GM18511 (cell line): ENCODE data around the gene NFE2L1.

Experiments used
- ATAC-seq: cut with Tn5 transposase; IDR thresholded peaks from one replicate; pipeline ENCODE4 v1.9.1; 2021; ENCODE audit warnings: mild to moderate bottlenecking, moderate library complexity; ENCODE audit not compliant: unreplicated experiment

Gene NFE2L1

DNA sequence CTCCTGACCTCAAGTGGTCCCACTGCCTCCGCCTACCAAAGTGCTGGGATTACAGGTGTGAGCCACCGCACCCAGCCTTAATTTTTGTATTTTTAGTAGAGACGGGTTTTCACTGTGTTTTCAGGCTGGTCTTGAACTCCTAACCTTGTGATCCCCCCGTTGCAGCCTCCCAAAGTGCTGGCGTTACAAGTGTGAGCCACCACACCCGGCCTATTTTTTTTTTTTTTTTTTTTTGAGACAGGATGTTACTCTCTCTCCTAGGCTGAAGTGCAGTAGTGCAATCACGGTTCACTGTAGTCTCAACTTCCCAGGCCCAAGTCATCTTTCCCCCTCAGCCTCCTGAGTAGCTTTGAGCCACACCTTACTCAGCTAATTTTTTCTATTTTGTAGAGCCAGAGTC lies 56.3 kb downstream of the NFE2L1 start:
- no peak for ATAC-seq

DNA sequence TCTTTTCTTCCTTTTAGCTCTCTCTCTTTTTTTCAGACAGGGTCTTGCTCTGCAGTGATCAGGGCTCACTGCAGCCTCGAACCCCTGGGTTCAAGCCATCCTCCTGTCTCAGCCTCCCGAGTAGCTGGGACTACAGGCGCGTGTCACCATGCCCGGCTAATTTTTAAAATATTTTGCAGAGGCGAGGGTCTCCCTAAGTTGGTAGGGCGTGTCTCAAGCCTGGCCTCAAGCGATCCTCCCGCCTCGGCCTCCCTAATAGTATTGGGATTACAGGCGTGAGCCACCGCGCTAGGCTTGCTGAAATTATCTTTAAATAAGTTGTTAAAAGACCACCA lies 58.6 kb downstream of the NFE2L1 start:
- no peak for ATAC-seq

DNA sequence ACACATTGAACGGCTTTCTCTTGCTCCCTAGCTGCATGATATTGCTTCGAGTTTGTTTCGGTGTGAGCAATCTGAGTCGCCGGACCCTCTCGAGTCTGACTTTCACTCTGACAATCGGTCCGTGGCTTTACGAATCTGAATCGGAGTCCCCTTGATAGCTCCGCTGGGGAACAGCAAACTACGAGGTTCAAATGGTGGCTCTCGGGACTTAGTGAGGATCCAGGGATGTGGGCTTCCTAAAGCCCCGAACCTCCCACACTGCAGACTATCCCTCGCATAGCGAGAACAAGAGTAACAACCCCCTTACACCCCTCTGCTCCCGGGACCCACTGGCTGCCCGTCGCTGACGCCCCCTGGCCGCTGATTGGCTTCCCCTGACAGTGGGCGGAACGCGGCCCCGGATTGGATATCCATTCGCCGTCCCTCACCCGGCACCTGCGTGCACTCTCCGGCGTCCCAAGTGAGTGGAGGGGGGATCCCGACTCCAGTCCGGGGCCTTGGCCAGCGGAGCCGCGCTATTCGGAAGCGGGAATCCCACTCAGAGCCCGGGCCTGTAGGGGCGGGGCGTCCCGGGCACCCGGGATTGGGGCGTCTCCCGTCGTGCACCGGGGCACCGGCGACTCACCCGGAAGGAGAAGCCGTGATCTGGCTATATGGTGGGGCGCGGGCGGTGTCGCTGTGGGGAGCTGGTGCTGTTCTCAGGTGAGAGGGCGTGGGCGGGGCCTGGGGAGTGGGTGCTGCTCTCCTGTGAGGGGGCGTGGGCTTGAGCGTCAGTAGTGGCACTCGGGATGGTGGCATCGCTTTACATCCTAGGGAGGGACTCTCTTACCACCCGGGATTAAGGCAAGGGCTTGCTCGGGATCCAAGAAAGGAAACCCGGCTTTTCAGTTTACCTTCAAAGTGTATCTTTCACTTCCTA lies 59.2 kb downstream of the NFE2L1 start, which contains the start of gene SNX11:
Gene SNX11 (plus strand): TSS at position 630 of the 919 bp plus-strand sequence. CDS start 4,278 bp downstream, outside the sequence.
- ATAC-seq, result peak; percentile 85

DNA sequence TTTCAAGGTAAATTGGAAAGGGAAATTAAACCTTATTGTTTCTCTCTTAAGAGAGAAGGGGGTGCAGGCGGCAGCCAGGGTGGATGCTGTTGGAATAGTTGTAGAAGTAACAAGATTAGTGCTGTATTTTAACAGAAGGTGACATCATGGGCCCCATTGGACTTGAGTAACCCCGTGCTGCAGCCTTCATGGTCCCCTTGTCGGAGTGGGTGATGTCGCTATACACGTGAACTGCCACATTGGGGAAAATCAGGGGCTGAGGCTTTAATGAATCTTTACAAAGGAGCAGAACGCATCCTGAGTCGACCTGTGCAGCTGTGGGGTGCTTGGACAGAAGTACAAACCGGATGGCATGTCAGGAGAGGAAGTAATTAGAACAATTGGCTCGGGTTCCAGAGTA lies 62.6 kb downstream of the NFE2L1 start:
- ATAC-seq, result no peak
